Upper lobe of left lung (tissue), 6 donors: ENCODE measurements around the gene EMC8. TPM values are rescaled to one million over a fixed set of nuclear protein-coding genes. Genes with fewer than 3 reads are reported as not detected.
A peak's percentile ranks its signal among the peaks of the same experiment; 100 is the strongest.

Source experiments
- ATAC-seq, 2 donors: fragments of 200-7000 bp; cut with Tn5 transposase; one replicate each; pipeline ENCODE4 v1.9.1; 2022; ENCODE audit warnings: mild to moderate bottlenecking in 2 of 2, moderate library complexity in 2 of 2; ENCODE audit not compliant: low FRiP score in 2 of 2
- DNase-seq, 2 donors: peaks; one replicate each; pipeline ENCODE4 v3.0.0-alpha.2; 2019 to 2020
- H3K27ac ChIP-seq, 4 donors: fragments of 200-600 bp; sonication (generic); one replicate each; pipeline ENCODE4 v1.5.1; 2016 to 2019
- H3K27me3 ChIP-seq, 4 donors: fragments of 200-600 bp; sonication (generic); one replicate each; pipeline ENCODE4 v1.5.1; 2017 to 2019
- H3K36me3 ChIP-seq, 4 donors: fragments of 200-600 bp; sonication (generic); one replicate each; pipeline ENCODE4 v1.5.1; 2016 to 2019
- H3K4me1 ChIP-seq, 4 donors: fragments of 200-600 bp; sonication (generic); one replicate each; pipeline ENCODE4 v1.5.1; 2018 to 2019
- H3K4me3 ChIP-seq, 4 donors: fragments of 200-600 bp; sonication (generic); one replicate each; pipeline ENCODE4 v1.5.1; 2017 to 2019; ENCODE audit warnings: mild to moderate bottlenecking in 2 of 4, moderate library complexity in 1 of 4
- H3K9me3 ChIP-seq, 4 donors: fragments of 200-600 bp; sonication (generic); one replicate each; pipeline ENCODE4 v1.5.1; 2018 to 2019
- EP300 ChIP-seq, 4 donors: sonication (generic); formaldehyde crosslinking; IDR thresholded peaks; one replicate each; pipeline ENCODE4 v1.5.1; 2017; ENCODE audit warnings: antibody characterized with exemption in 4 of 4, control low read depth in 2 of 4
- POLR2A ChIP-seq, 4 donors: fragments of 450-650 bp; IDR thresholded peaks; one replicate each; pipeline ENCODE4 v1.5.1; 2016 to 2017; ENCODE audit warnings: antibody characterized with exemption in 4 of 4, mild to moderate bottlenecking in 2 of 4
- POLR2AphosphoS5 ChIP-seq, 2 donors: sonication (generic); formaldehyde crosslinking; IDR thresholded peaks; one replicate each; pipeline ENCODE4 v1.5.1; 2017; ENCODE audit warnings: antibody characterized with exemption in 2 of 2
- WGBS, 2 donors: methylation state at CpG; one replicate each; pipeline ENCODE4 v1.1.5; 2017 to 2018; 5-methylcytosine and 5-hydroxymethylcytosine counted together
- total RNA-seq, 6 donors: library from RNA; depleted of rRNA in 4 of 6; stranded (reverse); fragments of >200 nt in 4 of 6; gene quantifications; one replicate each; pipeline versions ENCODE4 v1.1.0 to v1.2.1, GENCODE V29; 2016 to 2021
- TF ChIP-seq, protein P1 (sequence below), 6 experiments: fragments of 450-650 bp in 4 of 6; fragments of 200-600 bp in 2 of 6; sonication (generic) in 2 of 6; IDR thresholded peaks; one replicate each; pipeline ENCODE4 v1.5.1; 2016 to 2019; ENCODE audit warnings: antibody characterized with exemption in 6 of 6
- donor health status: DM: no; HTN: no; CAD: no; lungs with moderate emphysema.
- donor health status: DM: no; HTN: yes; CAD: no; lungs with severe emphysema.

The EMC8 gene
- total RNA-seq, 6 donors from 2014 or later, result 15.8 to 39.8 (median 25.6) TPM

DNA sequence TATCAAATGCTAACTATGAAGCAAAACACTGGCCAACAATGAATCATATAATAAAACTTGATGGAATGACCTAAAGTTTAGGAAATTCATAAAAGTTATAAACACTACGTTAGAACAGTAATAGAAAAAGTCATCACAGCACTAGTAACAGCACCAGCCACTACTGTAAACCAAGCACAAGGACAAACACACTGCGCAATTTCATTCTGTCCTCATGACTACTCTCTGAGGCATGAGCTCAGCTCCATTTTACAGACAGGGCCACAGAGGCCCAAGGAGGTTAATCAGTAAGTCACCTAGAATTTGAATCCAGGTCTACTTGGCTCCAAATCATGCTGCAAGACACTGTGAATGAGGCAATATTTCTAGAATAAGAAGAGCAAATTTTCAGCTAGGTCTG lies 13.4 kb downstream of the EMC8 start:
- no peaks in the 10 kb centered on the region for H3K9me3 ChIP-seq
- TF ChIP-seq POLR2A (IDR thresholded peaks at IDR 0.05) (no peak), POLR2AphosphoS5 (IDR thresholded peaks at IDR 0.05) (no peak), EP300 (IDR thresholded peaks at IDR 0.05) (no peak)
- TF ChIP-seq, protein P1, sequence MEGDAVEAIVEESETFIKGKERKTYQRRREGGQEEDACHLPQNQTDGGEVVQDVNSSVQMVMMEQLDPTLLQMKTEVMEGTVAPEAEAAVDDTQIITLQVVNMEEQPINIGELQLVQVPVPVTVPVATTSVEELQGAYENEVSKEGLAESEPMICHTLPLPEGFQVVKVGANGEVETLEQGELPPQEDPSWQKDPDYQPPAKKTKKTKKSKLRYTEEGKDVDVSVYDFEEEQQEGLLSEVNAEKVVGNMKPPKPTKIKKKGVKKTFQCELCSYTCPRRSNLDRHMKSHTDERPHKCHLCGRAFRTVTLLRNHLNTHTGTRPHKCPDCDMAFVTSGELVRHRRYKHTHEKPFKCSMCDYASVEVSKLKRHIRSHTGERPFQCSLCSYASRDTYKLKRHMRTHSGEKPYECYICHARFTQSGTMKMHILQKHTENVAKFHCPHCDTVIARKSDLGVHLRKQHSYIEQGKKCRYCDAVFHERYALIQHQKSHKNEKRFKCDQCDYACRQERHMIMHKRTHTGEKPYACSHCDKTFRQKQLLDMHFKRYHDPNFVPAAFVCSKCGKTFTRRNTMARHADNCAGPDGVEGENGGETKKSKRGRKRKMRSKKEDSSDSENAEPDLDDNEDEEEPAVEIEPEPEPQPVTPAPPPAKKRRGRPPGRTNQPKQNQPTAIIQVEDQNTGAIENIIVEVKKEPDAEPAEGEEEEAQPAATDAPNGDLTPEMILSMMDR (IDR thresholded peaks at IDR 0.05), result no peak
- H3K4me3 ChIP-seq, result no peak overlapping the region
- ATAC-seq, result no peak
- H3K36me3 ChIP-seq, result peaks cover 14 to 49% (median 29%) of the 10 kb centered on the region in 4 donors
- DNase-seq, result no peak
- peaks cover 0 to 9% (median 2%) of the 10 kb centered on the region in 4 donors for H3K4me1 ChIP-seq
- H3K27ac ChIP-seq, result no peak overlapping the region
- WGBS, 2 donors, result 92 to 93% methylated on average over 2 of the region's 2 CpGs
- no peaks in the 10 kb centered on the region for H3K27me3 ChIP-seq

DNA sequence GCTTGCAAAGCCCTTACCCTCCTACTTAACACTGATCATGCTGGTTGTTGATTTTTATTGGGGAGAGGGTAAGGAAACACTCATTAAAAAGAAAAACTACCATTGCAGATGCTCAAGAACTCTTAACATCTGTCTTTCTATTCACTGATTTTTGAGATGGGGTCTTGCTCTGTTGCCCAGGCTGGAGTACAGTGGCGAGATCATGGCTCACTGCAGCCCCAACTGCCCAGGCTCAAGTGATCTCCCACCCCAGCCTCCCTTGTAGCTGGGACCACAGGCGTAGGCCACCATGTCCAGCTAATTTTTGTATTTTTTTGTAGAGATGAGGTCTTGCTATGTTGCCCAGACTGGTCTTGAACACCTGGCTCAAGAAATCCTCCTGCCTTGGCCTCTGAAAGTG lies 14.5 kb downstream of the EMC8 start:
- Histone ChIP-seq H3K27ac (no peak overlapping the region), H3K9me3 (no peaks in the 10 kb centered on the region), H3K4me3 (no peak overlapping the region), H3K27me3 (no peaks in the 10 kb centered on the region), H3K4me1 (peaks cover 0 to 9% (median 2%) of the 10 kb centered on the region in 4 donors), H3K36me3 (peaks cover 25 to 60% (median 40%) of the 10 kb centered on the region in 4 donors)
- ATAC-seq (no peak), DNase-seq (no peak)
- 93 to 94% methylated on average over 2 of the region's 2 CpGs for whole genome bisulfite sequencing, 2 donors
- TF ChIP-seq POLR2A (IDR thresholded peaks at IDR 0.05) (no peak), EP300 (IDR thresholded peaks at IDR 0.05) (no peak), POLR2AphosphoS5 (IDR thresholded peaks at IDR 0.05) (no peak)
- TF ChIP-seq, protein P1 (IDR thresholded peaks at IDR 0.05), result no peak

DNA sequence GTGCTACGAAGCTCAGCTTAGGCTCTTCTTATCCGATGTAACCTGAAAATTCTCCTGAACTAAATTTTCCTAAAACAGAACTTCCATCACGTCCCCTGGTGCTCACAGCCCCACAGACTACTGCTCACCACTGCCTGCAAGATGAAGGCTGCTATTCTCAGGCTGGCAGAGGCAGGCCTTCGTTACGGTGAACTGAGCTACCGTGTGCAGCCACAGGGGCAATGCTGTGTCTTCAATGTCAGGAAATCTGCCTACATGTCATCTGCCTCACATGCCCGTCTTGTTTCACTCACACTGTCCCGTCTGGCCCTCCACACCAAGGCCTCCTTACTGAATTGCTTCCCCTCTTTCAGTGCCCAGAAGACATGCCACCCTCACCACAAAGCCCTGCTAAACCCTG lies 15.9 kb downstream of the EMC8 start:
- Histone ChIP-seq H3K36me3 (peaks cover 29 to 69% (median 50%) of the 10 kb centered on the region in 4 donors), H3K27ac (no peak overlapping the region), H3K9me3 (no peaks in the 10 kb centered on the region), H3K4me3 (no peak overlapping the region), H3K27me3 (no peaks in the 10 kb centered on the region), H3K4me1 (peaks cover 0 to 9% (median 2%) of the 10 kb centered on the region in 4 donors)
- ATAC-seq, result no peak
- no peak for DNase-seq
- WGBS, 2 donors, result 85 to 86% methylated on average over 8 of the region's 8 CpGs
- TF ChIP-seq POLR2A (IDR thresholded peaks at IDR 0.05) (no peak), EP300 (IDR thresholded peaks at IDR 0.05) (no peak), POLR2AphosphoS5 (IDR thresholded peaks at IDR 0.05) (no peak)
- TF ChIP-seq, protein P1 (IDR thresholded peaks at IDR 0.05), result no peak

DNA sequence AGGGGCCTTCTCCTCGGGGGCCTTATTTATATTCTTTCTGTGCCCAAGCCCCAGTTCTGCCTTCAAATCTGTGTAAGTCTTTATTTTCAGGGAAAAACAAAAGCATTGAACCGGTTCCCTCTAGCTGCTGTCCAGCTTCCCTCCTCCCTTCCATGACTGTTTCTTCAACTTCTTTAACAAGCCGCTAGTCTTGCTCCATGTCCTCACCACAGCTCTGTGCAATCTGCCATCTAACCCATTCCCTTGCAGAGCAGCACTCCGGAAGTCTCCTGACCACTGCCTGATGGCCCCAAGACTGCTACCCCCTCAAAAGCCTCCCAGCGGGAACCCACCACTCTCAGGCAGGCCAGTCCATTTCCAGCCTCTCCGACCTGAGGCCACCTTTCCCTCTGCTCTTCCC lies 16.9 kb downstream of the EMC8 start:
- peak overlapping the region in 1 of 4 donors; percentile 35 for H3K27ac ChIP-seq
- H3K27me3 ChIP-seq, result no peaks in the 10 kb centered on the region
- no peak for DNase-seq
- no peak overlapping the region for H3K4me3 ChIP-seq
- TF ChIP-seq, protein P1 (IDR thresholded peaks at IDR 0.05), result no peak
- TF ChIP-seq POLR2AphosphoS5 (IDR thresholded peaks at IDR 0.05) (no peak), EP300 (IDR thresholded peaks at IDR 0.05) (no peak), POLR2A (IDR thresholded peaks at IDR 0.05) (no peak)
- peak in 1 of 2 donors; percentile 19 for ATAC-seq
- H3K4me1 ChIP-seq, result peaks cover 0 to 9% (median 2%) of the 10 kb centered on the region in 4 donors
- H3K9me3 ChIP-seq, result no peaks in the 10 kb centered on the region
- H3K36me3 ChIP-seq, result peaks cover 27 to 69% (median 49%) of the 10 kb centered on the region in 4 donors
- 75 to 76% methylated on average over 6 of the region's 6 CpGs for WGBS, 2 donors
